DMS79 treated with DMSO at 0.1 percent for 48 hours (cell line): ENCODE measurements around the gene PHF3.

Experiments
- DNase-seq: peaks from one replicate; lab custom pipeline; 2025; lab: John Stamatoyannopoulos, UW

Gene PHF3, protein sequence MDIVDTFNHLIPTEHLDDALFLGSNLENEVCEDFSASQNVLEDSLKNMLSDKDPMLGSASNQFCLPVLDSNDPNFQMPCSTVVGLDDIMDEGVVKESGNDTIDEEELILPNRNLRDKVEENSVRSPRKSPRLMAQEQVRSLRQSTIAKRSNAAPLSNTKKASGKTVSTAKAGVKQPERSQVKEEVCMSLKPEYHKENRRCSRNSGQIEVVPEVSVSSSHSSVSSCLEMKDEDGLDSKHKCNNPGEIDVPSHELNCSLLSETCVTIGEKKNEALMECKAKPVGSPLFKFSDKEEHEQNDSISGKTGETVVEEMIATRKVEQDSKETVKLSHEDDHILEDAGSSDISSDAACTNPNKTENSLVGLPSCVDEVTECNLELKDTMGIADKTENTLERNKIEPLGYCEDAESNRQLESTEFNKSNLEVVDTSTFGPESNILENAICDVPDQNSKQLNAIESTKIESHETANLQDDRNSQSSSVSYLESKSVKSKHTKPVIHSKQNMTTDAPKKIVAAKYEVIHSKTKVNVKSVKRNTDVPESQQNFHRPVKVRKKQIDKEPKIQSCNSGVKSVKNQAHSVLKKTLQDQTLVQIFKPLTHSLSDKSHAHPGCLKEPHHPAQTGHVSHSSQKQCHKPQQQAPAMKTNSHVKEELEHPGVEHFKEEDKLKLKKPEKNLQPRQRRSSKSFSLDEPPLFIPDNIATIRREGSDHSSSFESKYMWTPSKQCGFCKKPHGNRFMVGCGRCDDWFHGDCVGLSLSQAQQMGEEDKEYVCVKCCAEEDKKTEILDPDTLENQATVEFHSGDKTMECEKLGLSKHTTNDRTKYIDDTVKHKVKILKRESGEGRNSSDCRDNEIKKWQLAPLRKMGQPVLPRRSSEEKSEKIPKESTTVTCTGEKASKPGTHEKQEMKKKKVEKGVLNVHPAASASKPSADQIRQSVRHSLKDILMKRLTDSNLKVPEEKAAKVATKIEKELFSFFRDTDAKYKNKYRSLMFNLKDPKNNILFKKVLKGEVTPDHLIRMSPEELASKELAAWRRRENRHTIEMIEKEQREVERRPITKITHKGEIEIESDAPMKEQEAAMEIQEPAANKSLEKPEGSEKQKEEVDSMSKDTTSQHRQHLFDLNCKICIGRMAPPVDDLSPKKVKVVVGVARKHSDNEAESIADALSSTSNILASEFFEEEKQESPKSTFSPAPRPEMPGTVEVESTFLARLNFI (N-terminal part only)

DNA sequence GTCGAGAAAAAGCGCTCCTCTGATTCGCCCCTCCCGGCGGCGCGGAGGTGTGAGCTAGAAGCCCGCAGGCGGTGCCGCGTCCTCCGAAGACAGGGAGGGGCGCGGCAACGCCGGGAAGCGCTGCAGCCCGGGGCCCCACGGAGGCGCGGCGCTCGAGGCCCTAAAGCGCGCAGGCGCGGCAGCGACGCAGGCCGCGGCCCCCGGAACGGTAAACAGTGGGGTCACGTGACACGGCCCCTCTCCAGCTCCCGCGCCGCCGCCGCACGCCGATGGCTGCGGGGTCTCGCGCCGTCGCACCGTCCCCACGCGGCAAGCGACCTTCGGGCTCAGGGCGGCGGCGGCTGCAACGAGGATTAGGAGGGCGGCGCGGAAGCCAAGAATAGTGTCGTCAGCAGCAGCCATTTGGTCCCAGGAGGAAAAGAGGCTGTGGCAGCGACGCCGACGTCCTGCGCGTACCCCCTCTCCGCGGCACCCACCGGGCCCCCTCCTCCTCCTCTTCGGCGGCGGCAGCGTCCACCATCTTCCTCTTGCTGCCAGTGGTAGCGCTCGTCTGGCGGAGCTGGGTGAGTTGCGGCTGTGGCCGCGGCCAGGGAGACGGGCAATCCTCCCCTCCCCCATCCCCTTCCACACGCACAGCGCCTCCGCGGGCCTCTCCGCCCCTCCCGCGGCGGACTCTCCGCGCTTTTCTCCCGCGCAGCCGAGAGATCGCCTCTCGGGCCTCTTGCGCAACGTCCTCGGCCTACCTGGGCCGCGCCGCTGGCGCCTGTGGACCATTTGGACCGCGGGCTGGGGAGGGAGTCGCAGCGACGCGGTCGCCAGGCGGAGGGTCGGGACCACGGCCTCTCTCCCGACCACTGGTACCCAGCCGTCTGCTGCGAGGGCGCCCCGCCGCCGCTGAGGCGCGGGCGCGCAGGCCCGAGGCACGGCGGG is at the start of gene PHF3:
Gene PHF3 (plus strand): TSS at position 215 of the 930 bp plus-strand sequence. CDS start 10,750 bp downstream, outside the sequence.
- DNase-seq: peak; percentile 80

DNA sequence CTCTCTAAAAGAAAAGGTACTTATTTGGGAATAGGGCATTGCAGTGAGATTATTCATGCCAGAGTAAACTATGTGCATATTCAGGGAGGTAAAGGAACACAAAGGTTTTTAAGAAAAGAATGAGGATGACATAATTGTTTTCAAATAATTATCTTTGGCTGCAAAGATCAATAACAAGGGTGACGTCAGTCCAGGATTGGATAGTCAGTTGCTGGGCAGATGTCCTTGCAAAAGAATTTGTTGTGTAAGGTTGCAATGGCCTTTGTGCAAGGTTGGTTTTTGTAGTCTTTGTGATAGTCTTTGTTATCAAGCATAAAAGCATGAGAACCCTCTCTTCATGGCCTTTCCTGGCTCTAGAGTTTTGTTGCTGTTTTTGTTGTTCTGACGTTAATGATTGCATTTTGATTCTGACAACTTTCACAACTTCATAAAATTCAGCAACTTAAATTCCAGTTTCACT is 45.6 kb upstream of the PHF3 start:
- no peak for DNase-seq

DNA sequence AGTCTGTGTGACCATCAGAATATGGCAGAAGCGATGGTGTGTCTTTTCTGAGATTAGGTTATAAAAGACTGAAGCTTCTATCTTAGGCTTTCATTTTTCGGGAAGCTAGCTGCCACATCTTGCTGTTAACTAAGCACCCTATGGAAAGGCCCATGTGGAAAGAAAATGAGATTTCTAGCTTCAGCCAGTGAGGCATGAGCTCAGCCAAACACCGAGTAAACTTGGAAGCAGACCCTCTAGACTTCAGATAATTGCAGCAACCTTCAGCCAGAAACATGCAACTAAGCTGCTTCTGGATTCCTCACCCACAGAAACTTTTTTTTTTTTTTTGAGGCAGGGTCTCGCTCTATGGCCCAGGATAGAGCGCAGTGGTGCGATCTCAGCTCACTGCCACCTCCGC is 42.7 kb upstream of the PHF3 start:
- DNase-seq: no peak

DNA sequence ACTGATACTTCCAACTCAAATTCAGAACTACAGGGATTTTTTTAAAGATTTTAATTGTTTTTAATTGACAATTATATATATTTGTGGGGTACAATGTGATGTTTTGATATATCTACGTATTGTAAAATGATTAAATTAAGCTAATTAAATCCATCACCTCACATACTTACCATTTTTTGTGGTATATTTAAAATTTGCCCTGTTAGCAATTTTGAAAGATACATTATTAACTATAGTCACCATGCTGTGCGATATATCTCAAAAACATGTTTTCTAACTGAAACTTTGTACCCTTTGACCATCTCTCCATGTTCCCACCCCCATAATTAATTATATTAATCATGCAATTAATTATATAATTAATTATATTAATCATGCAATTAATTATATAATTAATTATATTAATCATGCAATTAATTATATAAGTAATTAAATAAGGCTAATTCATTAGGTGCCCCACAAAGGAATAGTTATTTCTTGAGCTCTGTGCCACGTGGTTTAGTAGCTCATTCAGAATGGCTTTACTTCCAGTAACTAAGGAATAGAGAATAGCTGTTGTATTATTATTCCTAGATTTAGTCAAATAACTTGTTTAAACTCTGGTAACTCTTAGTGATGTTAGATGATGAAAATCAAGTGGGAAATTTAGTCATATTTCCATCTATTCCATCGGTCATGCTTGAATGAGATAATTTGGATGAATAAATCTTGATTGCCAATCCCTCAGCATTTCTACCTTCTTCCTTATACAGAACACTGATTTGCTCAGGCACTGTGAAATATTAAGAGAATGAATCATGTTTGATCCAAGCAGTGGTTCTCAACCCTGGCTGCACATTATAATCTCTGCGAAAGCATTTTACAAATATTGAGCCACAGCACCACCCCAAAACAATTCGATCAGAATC is 38.2 kb upstream of the PHF3 start:
- peak; percentile 24 for DNase-seq

DNA sequence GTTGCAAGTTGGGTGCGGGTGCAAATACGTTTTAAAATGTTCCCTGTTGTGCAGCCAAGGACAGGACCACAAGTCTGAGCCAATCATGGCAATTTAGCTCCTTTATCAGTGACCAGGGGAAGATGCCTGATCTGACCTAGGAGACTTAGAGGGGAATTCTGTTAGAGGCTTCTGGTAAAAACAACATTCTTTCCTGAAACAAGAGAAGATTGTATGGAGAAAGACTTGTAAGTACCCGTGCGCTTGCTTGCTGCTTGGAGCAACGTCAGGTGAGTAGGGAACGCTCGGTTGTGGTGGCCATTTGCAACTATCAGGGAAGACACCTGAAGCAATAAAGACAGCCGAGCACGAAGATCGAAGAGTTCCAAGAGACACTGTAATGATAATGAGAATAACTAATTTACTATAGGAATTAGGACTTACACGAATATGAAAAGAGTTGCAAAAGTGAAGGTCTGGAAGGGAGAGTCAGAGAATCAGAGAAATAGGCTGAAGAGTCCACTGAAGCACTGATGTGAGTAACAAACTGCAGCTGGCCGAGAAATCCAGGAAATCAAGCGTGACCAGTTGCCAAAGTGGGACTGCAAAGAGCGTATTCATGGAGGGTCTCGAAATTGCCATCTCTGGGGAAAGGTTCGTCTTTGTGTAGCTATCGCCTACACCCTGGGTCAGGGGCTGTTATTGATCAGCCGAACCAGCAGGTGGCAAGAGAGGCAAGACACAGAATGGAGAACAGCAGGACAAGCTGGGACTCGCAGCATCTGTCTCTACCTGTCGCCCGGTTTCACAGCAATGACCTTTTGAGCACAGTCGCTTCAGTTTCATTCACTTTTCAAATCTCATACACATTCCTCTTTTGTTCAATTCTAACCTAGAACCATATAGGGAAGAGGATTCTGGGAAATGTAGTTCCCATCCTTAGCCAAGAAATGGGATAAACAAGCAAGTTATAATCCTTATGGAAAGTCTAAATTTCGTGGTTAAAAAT is 37.3 kb upstream of the PHF3 start:
- peak; percentile 81 for DNase-seq

DNA sequence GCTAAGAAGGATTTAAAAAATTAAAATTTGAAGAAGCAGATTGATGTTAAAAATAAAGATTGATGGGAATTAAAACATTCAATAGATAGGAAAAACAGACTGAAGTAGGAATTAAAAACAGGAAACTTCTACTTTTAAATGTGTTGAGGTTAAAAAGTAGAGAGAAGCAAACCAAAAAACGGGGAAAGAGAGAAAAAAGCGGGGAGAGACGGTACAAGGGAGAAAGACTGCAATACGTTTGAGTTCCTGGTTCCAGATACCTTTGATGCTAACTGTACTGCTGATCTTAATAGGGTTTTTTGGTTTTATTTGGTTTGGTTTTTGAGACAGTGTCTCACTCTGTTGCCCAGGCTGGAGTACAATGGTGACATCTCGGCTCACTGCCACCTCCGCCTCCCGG is 36.4 kb upstream of the PHF3 start:
- no peak for DNase-seq

DNA sequence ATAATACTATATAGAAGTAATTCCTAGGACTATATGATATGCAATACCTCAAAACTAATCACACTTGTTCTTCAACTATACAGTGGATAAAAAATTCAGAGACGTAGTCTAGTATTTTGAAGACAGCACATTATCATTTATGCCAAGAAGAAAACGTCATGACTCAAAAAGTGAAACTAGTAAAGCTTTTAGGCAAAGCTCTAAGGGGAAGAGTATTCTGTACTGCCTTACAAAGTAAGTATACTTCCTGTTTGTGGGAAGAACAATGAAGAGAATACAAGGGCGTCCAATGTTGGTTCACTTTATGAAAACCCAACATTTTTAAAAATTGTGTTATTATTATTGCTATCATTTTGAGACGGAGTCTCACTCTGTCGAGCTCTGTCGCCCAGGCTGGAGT is 35.5 kb upstream of the PHF3 start:
- DNase-seq: no peak

DNA sequence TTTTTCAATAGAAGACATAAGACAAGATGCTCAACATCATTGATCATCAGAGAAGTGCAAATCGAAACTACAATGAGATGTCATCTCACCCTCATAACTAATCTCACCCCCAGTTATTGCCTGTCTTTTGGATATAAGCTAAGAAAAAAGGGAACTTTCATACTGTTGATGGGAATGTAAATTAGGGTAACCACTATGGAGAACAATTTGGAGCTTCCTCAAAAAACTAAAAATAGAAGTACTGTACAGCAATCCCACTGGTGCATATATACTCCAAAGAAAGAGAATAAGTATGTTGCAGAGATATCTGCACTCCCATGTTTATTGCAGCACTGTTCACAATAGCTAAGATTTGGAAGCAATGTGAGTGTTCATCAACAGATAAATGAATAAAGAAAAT is 26.4 kb upstream of the PHF3 start:
- DNase-seq: no peak

DNA sequence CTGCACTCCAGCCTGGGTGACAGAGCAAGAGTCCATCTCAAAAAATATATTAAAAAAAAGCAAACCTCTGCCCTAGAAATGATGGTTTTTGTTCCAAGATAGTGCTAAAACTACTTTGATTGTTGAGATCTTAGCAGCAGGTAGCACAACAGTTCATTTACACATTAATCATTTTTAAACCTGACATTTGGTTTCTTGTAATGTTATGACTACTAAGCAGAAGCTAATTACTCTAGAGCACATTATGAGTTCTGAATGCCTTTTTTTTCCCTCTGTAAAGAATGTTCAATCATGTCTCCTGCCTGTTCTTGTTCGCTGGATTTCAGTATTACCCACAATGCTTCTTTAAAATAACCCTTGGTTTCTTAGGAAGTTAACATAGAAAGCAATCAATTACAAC is 24.7 kb upstream of the PHF3 start:
- DNase-seq: no peak

DNA sequence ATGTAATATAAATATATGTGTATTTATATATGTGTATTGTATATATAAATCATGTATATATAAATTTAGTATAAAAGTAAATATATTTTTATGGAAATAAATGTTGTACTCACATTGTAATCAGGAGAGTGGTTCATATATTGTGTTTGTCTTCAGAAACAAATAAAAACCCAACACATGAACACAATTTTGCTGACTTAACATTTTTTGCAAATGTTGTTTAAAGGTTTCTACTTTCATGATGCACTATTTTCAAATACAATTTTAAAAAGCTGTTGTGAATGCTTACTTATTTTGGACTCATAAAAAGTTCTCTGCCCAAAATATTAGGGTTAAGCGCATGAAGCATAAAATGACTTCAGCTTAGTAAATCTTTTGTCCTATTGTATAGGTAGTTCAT is 24.0 kb upstream of the PHF3 start:
- DNase-seq: no peak

DNA sequence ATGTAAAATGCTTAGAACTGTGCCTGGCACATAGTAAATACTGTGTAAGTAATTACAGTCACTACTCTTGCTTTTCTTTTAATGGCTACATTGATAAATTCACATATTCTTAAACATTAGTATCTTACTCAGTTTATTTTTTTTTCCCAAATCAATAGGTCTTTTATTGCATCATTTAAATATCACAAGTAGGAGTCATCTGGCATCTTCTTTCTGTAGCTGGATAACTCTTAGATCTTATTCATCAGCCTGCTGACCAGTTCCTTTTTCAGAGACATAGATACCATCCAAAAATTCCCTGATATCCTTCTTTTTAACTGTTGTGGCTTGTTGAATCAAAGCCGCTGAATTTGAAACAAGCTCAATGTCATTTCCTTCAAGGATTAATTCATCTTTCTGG is 20.0 kb upstream of the PHF3 start:
- DNase-seq: no peak

DNA sequence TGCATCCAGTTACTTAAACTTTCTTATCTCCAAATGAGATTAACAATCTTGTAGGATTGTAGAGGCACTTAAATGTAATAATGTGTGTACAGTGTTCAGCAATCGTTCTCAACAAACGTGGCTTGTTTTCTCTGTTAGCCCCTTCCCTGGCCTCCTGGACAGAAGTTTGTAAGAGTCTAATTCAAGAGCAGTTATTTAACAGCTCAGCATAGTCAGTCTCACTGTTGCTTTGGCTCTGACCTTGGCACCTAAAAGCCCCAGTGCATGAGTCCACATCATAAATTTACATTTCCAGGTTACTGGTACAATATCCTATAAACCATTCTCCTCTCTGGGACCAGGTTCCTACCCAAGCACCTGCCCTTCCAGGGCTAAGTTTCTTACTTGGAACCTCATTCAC is 11.5 kb upstream of the PHF3 start:
- DNase-seq: no peak

DNA sequence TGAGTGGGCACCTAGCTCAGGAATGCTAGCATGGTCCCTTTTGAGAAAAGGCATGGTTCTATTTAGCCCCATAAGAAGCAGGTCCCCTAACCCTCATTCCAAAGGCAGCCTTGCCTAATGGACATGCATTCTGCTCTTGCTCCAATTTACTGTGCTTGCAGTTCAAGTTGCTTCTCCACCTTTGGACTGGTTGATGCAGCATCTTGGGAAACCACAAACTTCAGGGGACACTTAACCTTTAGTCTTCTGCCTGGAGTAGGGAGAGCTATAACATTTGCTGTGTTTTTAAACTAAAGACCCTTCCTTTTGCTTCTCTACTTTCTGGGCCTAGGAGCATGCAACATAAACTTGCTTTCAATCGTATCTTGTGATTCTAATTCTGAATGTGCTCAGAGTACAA is 5.1 kb upstream of the PHF3 start:
- DNase-seq: no peak

DNA sequence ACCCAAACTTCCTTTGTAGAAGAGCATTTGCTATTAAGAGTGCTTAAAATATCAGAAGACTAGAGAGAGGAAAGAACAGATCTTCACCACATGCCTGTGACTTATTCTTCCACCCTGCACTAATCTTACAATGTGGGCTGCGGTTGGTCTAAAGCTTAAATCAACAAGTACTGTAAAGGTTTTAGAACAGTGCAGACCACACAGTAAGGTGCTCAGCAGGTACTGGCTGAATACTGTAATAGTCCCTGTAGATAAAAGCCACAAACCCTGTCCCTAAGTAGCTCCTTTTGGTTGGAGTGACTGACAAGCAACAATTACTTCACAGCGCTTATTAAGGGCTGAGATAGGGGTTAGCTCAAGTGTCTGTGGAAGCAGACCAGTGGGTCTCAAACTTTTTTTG is 972 bp upstream of the PHF3 start:
- no peak for DNase-seq

DNA sequence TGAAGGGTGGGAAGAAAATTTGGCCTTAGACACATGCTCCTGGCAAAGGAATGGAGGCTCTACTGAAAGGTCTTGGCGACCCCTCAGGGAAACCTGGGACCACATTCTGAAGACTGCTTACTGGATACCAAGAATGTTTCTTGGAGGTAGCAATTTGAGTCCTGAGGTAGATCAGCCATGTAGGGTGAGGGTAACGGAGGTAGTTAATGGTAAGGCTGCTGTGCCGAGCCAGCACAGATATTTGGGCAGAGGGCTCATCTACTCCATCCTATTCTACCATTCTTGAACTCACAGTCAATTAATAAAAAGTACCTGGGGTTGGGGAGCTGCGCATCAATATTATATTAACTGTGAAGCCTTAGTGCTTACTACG is 401 bp upstream of the PHF3 start:
- DNase-seq: peak; percentile 62

DNA sequence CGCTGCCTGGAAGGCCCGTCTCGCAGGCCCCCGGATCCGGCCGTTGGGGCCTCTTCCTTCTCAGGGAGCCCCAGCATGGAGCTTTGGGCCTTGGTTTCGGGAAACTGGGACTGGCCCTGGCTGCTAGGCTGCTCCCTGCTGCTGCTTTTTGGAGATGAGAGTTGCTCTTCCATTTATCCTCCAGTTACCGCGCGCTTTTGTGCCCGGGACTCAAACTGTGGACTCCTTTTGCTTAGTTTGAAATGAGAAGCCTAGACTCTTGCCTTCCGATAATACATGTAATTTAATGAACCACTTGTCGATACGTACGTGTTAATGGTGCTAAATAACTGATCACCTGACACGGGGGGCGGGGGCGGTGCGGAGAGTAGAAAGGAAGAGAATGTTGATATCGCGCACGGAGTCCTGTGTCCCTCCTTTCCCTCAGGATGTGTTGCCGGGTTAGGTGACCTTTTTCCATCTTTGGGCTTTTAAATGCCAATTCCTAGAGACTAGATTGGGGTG is 968 bp downstream of the PHF3 start:
- peak; percentile 40 for DNase-seq

DNA sequence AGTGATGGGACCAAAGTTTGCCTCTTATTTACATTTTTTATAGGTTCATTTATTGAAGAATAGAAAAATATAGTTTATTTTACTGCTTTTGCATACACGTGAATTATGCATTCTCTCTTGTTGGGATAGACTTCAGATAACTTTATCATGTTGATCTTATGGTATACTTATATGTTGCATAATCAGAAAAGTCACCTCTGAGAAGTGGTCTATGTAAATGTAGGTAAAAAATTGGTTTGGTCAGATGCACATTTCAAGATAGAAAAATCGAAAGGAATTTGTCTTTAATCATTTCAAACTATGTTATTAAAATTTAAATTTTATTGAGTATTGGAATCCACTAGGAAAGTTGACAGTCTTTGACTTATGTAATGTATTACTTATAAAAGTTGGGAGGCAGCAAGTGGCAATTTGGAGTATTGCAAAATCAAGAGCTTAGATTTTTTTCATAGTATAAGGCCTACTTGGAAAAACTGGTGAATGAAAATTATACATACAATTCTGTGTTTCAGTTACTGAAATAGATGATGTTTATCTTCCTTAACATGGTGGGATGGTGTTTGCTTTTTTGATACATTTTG is 2.4 kb downstream of the PHF3 start:
- DNase-seq: no peak

DNA sequence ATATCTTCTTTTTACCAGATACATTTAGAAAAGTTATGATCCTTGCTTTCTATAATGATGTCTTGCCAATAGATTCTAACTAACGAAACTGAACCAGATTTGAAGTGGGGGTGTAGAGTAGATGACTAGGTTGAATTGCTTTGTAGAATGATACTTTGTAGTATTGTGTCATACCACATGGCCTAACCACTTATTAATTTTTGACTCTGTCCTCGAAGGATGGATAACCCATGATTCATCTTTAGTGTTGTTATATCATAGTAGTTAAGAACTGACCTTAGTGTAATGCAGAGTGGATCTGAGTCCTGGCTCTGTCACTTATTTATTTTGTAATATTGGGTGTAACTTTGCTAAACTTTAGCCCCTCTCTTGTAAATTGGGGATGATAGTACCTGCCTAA is 4.5 kb downstream of the PHF3 start:
- no peak for DNase-seq
